LNCAP (cell line): ENCODE results near the gene TMEM178B.

ENCODE experiments used
- TF ChIP-seq, protein P1 (sequence below): fragments of 450-650 bp; IDR thresholded peaks from 2 replicates; pipeline ENCODE4 v1.5.1; 2017; ENCODE audit warnings: mild to moderate bottlenecking

The TMEM178B gene

DNA sequence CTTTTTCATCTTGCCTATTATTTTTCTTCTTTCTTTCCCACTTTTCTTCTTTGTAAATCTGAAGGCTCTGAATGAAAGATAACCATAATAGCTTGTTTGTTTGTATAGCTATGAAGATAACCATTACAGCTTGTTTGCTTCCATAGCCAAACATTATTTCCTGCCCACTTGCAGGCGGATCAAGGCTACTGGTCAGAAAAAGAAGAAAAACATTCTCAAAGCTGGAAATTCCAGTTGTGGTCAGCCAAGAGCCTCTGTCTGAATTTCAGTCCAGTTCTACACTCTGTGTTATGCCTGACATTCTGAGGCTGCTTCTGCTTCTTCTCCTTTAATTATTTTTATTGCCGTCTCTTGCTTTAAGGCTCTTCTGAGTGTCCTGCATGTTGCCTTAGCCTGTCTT lies 48.9 kb downstream of the TMEM178B start:
- TF ChIP-seq, protein P1, sequence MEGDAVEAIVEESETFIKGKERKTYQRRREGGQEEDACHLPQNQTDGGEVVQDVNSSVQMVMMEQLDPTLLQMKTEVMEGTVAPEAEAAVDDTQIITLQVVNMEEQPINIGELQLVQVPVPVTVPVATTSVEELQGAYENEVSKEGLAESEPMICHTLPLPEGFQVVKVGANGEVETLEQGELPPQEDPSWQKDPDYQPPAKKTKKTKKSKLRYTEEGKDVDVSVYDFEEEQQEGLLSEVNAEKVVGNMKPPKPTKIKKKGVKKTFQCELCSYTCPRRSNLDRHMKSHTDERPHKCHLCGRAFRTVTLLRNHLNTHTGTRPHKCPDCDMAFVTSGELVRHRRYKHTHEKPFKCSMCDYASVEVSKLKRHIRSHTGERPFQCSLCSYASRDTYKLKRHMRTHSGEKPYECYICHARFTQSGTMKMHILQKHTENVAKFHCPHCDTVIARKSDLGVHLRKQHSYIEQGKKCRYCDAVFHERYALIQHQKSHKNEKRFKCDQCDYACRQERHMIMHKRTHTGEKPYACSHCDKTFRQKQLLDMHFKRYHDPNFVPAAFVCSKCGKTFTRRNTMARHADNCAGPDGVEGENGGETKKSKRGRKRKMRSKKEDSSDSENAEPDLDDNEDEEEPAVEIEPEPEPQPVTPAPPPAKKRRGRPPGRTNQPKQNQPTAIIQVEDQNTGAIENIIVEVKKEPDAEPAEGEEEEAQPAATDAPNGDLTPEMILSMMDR, result no peak

GRCh38 chr7:141123522-141123921 lies 49.7 kb downstream of the TMEM178B start:
- TF ChIP-seq, protein P1, result no peak

DNA sequence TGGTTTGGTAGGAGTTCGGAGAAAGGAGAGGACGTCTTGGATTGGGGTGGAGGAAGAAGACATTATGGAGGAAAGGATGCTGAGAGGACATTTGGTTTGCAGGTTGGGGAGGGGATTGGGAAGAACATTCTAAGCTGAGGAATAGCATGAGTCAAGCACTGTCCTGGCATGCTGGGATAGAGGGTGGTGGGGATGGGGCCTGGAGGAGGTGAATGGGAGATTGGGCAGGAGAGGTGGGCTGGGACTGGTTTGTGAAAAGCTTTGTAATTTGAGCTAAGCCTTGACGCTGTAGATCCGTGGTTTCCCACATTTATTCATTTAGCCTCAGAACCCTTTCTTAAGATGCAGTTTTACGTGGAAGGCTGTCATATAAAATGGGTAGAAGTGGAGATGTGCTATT lies 52.2 kb downstream of the TMEM178B start:
- TF ChIP-seq, protein P1, result no peak

- TF ChIP-seq, protein P1, result no peak
Observed at GRCh38 chr7:141128506-141128905, 54.6 kb downstream of the TMEM178B start.

DNA sequence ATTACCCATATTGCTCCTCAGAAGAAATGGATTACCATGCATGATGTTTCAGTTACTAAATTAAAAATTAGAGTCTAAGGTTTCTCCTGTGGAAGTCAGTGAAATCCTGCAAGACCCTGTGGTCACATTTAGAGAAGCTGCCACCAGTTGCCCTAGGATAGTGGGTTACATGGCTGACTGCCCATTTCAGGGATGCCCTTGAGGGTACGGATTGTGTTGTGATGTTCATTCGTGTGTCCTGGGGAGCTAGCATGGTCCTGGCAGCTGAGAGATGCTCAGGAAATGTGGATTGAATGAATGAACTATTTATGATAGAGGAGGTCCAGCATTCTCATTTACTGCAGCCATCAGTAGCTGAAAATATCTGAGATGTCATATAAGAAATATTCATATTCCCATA lies 55.1 kb downstream of the TMEM178B start:
- TF ChIP-seq, protein P1, result no peak

DNA sequence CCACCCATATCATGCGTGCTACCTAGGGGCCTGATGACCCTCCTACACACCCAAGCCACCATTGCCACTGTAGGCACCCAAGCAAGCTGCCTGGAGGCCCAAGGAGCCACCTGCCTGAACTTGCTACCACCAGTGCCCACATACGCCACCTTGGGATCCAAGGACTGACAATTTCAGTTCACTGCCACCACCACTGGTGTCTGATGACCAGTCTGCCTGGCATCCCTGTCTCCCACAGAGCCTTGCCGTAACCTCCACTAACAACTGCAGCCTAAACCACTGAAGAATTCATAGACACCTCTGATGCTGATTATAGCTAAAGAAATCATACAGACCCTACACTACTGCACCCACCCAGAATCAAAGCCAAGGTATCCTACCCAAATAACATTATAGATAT lies 58.8 kb downstream of the TMEM178B start:
- TF ChIP-seq, protein P1, result no peak

GRCh38 chr7:141133646-141134045 lies 59.8 kb downstream of the TMEM178B start:
- TF ChIP-seq, protein P1, result no peak

- TF ChIP-seq, protein P1, result no peak
Observed at GRCh38 chr7:141142058-141142457, 68.2 kb downstream of the TMEM178B start.
